Measurements from ENCODE around the gene NEK1.

NEK1 gene

GRCh38 chr4:169352360-169352759 lies 260.0 kb downstream of the NEK1 start:
- DNase-seq = no peak

GRCh38 chr4:169351872-169352271 lies 260.5 kb downstream of the NEK1 start:
- no peak for DNase-seq

DNA sequence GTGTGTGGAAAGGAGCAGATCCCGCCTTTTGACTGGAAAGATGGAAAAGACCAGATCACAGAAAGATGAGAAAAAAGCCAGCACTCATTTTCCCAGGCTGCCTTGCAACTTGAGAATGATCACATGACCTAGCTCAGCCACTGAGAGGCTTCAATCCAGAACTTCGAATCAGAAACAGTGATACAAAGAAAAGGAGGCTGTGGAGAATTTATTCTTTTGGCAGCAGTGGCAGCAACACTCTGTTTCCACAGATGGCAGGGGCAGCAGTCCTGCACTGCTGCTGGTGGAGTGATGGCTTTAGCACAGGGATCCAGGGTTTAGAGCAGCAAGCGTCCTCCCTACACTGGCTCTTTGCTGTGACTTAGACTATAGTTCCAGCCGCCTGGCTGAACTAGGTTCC lies 263.8 kb downstream of the NEK1 start:
- DNase-seq = no peak

DNA sequence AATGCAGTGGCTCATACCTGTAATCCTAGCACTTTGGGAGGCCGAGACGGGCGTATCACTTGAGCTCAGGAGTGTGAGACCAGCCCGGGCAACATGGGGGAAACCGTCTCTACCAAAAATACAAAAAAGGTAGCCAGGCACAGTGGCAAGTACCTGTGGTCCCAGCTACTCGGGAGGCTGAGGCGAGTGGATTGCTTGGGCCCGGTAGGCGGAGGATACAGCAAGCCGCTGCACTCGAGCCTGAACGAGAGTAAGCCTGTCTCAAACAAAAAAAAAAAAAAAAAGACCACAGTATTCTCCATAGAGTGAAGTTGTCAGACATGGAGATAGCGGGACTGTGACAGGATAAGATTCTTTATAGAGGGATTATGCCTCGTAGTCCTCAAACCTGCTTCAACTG lies 265.5 kb downstream of the NEK1 start:
- no peak for DNase-seq

DNA sequence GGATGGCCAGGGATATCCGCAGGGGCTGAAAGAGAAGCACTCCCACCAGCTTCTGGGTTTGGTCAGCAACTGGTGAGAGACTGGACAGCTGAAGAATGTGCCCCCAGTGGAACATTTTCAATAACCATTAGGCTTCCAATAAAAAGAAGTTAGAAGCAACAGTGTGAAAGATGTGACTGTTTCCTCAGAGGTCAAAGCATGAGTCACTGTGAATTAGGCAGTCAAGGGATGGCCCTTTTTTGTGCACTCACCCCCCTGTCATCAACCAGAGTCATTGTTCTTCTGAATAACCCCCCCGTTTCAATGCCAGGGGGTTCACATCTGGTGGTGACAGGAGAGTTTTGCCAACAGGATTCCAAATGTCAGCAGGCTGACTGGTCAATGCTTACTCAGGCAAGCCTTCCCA lies 267.1 kb downstream of the NEK1 start:
- no peak for DNase-seq

All from CD4-positive, alpha-beta T cell treated with Interleukin-10 for 1 hour (primary cell).